Measurements from ENCODE around the gene ZNF586. TPM values are rescaled to one million over a fixed set of nuclear protein-coding genes. Genes with fewer than 3 reads are reported as not detected.
"Not testable (repeated sequence)": the region's sequence is repeated elsewhere in the genome, so short reads cannot be mapped to it uniquely, and the experiment has no call there.

The ZNF586 gene
- polyA plus RNA-seq, 3 donors = 17.8 to 33.8 (median 30.4) TPM

DNA sequence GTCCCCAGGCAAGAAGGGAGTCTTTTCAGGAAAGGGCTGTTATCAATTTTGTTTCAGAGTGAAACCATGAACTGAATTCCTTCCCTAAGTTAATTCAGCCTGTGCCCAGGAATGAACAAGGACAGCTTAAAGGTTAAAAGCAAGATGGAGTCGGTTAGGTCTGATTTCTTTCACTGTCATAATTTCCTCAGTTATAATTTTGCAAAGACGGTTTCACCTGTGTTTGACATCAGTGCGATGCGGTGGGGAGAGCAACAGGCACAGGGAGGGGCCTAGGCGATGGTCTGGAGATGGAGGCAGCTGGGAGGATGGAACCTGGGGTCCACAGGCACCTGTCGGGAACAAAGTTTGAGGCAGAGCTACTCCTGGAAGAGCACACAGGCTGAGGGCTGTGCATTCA, 51.1 kb downstream of the ZNF586 start:
- DNase-seq = no peak

DNA sequence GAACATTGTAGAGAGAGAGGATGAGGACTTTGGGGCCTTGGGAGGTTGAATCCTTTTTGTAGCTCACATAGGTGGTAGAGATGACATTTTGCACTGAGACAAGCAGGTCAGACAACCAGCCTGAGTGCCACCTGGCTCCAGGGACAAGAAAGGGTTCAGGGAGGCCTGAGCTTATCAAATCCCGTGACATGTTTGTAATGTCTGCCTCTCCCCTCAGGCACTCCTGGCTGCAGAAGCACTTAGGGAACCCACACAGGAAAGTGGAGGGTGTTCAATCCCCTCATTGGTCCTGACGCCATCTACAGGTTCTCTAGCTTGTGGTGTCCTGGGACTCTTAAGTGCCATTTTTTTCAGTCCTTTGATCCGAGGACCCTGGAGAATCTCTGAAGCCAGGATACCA, 51.6 kb downstream of the ZNF586 start:
- not testable (repeated sequence) for DNase-seq

DNA sequence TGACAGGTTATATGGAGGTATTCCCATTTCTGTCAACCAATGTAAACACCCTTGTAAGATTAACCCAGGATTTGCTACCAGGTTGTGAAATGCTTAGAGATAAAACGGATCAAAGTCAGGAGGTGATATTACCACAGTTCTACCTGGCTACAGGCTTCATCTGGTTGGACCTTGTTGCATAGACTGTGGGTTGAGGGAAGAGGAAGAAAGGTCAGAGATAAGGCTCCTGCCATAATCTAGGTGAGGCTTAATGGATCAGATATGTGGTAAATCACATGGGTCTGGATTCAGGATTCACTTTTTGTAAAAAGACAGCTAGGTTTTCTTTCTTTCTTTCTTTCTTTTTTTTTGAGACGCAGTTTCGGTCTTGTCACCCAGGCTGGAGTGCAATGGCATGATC, 52.0 kb downstream of the ZNF586 start:
- DNase-seq = not testable (repeated sequence)

DNA sequence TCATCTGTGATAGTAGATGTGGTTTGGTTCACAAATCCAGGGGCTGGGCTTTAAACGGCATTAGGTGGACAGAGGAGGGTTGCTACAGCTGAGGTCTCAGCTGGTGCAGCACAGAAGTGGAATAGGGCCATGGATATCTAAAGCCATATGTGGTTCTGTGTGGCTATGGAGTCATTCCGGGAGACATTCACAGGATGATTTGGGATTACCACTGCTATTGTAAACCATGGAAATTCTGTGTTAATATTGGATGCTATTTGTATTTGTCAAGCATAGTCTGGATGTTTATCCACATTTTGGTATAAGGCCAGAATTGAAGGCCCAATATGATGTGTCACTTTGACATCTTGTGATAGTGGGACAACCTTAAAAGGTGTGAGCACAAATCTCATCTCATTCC, 53.7 kb downstream of the ZNF586 start:
- DNase-seq = not testable (repeated sequence)

DNA sequence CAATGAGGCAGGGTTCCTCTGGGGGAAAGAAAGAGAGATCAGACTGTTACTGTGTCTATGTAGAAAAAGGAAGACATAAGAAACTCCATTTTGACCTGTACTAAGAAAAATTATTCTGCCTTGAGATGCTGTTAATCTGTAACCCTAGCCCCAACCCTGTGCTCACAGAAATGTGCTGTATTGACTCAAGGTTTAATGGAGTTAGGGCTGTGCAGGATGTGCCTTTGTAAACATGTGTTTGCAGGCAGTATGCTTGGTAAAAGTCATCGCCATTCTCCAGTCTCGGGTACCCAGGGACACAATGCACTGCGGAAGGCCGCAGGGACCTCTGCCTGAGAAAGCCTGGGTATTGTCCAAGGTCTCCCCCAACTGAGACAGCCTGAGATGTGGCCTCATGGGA, 54.1 kb downstream of the ZNF586 start:
- not testable (repeated sequence) for DNase-seq

DNA sequence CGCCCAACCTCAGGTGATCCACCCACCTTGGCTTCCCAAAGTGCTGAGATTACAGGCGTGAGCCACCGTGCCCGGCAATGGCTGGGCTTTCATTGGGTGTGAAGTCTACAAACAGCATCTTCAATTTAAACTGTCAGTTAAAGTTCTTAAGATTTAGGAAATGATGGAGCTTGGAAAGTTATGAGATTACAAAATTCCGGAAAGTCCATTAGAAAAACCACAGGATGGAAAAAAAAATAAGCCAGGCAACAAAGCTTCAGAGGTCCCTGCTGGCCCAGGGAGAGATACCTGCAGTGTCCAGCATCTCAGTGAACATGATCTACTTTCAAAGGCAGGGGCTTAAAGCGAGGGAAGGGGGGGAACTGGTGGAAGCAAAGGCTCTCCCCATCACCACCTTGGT, 56.0 kb downstream of the ZNF586 start:
- DNase-seq = no peak

DNA sequence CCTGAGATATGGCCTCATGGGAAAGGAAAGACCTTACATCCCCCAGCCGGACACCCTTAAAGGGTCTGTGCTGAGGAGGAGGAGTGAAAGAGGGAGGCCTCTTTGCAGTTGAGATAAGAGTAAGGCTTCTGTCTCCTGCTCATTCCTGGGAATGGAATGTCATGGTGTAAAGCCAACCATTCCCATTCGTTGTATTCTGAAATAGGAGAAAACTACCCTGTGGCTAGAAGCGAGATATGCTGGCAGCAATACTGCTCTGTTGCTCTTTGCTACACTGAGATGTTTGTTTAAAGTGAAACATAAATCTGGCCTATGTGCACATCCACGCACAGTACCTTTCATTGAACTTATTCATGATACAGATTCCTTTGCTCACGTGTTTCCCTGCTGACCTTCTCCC, 59.8 kb downstream of the ZNF586 start:
- DNase-seq = no peak

DNA sequence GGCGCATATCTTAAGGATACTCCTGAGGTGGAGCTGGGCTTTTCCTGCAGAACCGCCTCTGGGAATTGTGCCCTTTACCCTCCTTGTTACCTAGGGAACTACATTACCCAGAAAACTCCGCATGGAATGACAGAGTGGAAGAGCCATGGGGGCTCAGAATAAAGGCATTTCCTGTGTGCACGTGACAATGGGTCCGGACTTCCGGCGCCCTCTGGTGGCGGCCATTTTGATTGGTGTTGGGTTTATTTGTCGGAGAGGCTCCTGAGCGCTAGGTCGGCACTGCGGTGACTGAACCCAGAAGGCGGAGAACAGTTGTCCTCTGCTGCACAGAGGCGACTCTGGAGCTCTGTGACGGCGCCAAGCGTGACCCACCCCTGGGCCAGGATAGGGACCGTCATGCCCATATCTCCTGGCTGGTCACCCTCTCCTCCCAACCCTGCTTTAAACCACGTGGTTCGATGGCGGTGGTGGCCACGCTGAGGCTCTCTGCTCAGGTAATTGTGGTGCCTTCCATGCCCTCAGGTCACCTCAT, 60.7 kb downstream of the ZNF586 start, which contains the start of gene ZNF587B:
ZNF587B (plus strand) TSS at position 229 of the 532 bp plus-strand sequence; CDS start at position 459, 230 bp downstream.
- peak; percentile 78 for DNase-seq

Other genes starting within 250 kb of the ZNF586 start
- gene ZNF549, start 242.3 kb upstream of the ZNF586 start, polyA plus RNA-seq (ENCODE audit: insufficient read length in 3 of 3) = 10 to 100 TPM; 10.8 to 17.9 (median 16.3) TPM
- gene ZNF550, start 209.8 kb upstream of the ZNF586 start, polyA plus RNA-seq (ENCODE audit: insufficient read length in 3 of 3) = 10 to 100 TPM; 19.1 to 25.3 (median 20.8) TPM
- 1 to 10 TPM; 7.7 to 9.5 (median 9.3) TPM for gene ZNF416, start 190.8 kb upstream of the ZNF586 start, polyA plus RNA-seq (ENCODE audit: insufficient read length in 3 of 3)
- gene ZIK1, start 185.5 kb upstream of the ZNF586 start, polyA plus RNA-seq (ENCODE audit: insufficient read length in 3 of 3) = 10 to 100 TPM; 19.7 to 21.0 (median 20.8) TPM
- 1 to 10 TPM; 4.6 to 7.7 (median 6.7) TPM for gene ZNF530, start 169.8 kb upstream of the ZNF586 start, polyA plus RNA-seq (ENCODE audit: insufficient read length in 3 of 3)
- 10 to 100 TPM; 25.9 to 30.7 (median 27.7) TPM for gene ZNF134, start 155.4 kb upstream of the ZNF586 start, polyA plus RNA-seq (ENCODE audit: insufficient read length in 3 of 3)
- gene ZNF211, start 136.5 kb upstream of the ZNF586 start, polyA plus RNA-seq (ENCODE audit: insufficient read length in 3 of 3) = 10 to 100 TPM; 29.8 to 52.6 (median 38.6) TPM
- gene ZSCAN4, start 100.7 kb upstream of the ZNF586 start, polyA plus RNA-seq (ENCODE audit: insufficient read length in 3 of 3) = under 1 TPM in 1 of 3 donors, not detected in 2; 0.24 TPM
- 10 to 100 TPM; 12.3 to 21.4 (median 17.8) TPM for gene ZNF551, start 87.7 kb upstream of the ZNF586 start, polyA plus RNA-seq (ENCODE audit: insufficient read length in 3 of 3)
- gene ZNF154, start 60.5 kb upstream of the ZNF586 start, polyA plus RNA-seq (ENCODE audit: insufficient read length in 3 of 3) = 10 to 100 TPM; 23.9 to 39.4 (median 37.7) TPM
- 10 to 100 TPM; 17.3 to 27.2 (median 20.8) TPM for gene ZNF671, start 42.1 kb upstream of the ZNF586 start, polyA plus RNA-seq (ENCODE audit: insufficient read length in 3 of 3)
- 10 to 100 TPM; 32.9 to 45.5 (median 40.8) TPM for gene ZNF776, start 22.9 kb upstream of the ZNF586 start, polyA plus RNA-seq (ENCODE audit: insufficient read length in 3 of 3)
- 10 to 100 TPM; 13.1 to 31.5 (median 30.4) TPM for gene ZNF552, start 45.2 kb downstream of the ZNF586 start, polyA plus RNA-seq (ENCODE audit: insufficient read length in 3 of 3)
- gene ZNF587B, start 60.6 kb downstream of the ZNF586 start, polyA plus RNA-seq (ENCODE audit: insufficient read length in 3 of 3) = 10 to 100 TPM; 12.1 to 24.3 (median 18.0) TPM
- 10 to 100 TPM; 19.4 to 51.0 (median 49.6) TPM for gene ZNF587, start 80.2 kb downstream of the ZNF586 start, polyA plus RNA-seq (ENCODE audit: insufficient read length in 3 of 3)
- gene ZNF814, start 119.4 kb downstream of the ZNF586 start, polyA plus RNA-seq (ENCODE audit: insufficient read length in 3 of 3) = 10 to 100 TPM; 50.7 to 97.4 (median 78.8) TPM
- gene ZNF417, start 146.9 kb downstream of the ZNF586 start, polyA plus RNA-seq (ENCODE audit: insufficient read length in 3 of 3) = 10 to 100 TPM; 19.9 to 41.8 (median 40.1) TPM
- 10 to 100 TPM; 20.2 to 40.1 (median 30.0) TPM for gene ZNF418, start 165.7 kb downstream of the ZNF586 start, polyA plus RNA-seq (ENCODE audit: insufficient read length in 3 of 3)
- 10 to 100 TPM in 2 of 3 donors, 1 to 10 TPM in 1; 9.0 to 11.2 (median 11.0) TPM for gene ZNF256, start 178.0 kb downstream of the ZNF586 start, polyA plus RNA-seq (ENCODE audit: insufficient read length in 3 of 3)
- gene C19orf18, start 204.9 kb downstream of the ZNF586 start, polyA plus RNA-seq (ENCODE audit: insufficient read length in 3 of 3) = 1 to 10 TPM in 2 of 3 donors, under 1 TPM in 1; 0.97 to 3.0 (median 2.8) TPM
- gene ZNF606, start 233.1 kb downstream of the ZNF586 start, polyA plus RNA-seq (ENCODE audit: insufficient read length in 3 of 3) = 10 to 100 TPM; 27.9 to 32.3 (median 31.5) TPM